HG03103 (cell line): ENCODE results near the gene CDCA7L.
"Not testable (repeated sequence)": the region's sequence is repeated elsewhere in the genome, so short reads cannot be mapped to it uniquely, and the experiment has no call there.

Experiments
- ATAC-seq: cut with Tn5 transposase; IDR thresholded peaks from one replicate; pipeline ENCODE4 v1.9.1; 2021; ENCODE audit warnings: low read depth; ENCODE audit not compliant: unreplicated experiment

CDCA7L gene

GRCh38 chr7:21944616-21945453 lies 864 bp downstream of the CDCA7L start:
- no peak for ATAC-seq

GRCh38 chr7:21943436-21943835 lies 2.3 kb downstream of the CDCA7L start:
- no peak for ATAC-seq

GRCh38 chr7:21942955-21943354 lies 2.7 kb downstream of the CDCA7L start:
- no peak for ATAC-seq

- ATAC-seq = peak; percentile 21
These were observed 4.0 kb downstream of the CDCA7L start for GRCh38 chr7:21941611-21942141.

- ATAC-seq = peak; percentile 2
These were observed 5.8 kb downstream of the CDCA7L start for GRCh38 chr7:21939858-21940372.

- ATAC-seq = peak; percentile 54
These were observed 6.4 kb downstream of the CDCA7L start for GRCh38 chr7:21939136-21939857.

- ATAC-seq = no peak
These were observed 7.2 kb downstream of the CDCA7L start for GRCh38 chr7:21938463-21938862.

- ATAC-seq = no peak
These were observed 10.9 kb downstream of the CDCA7L start for GRCh38 chr7:21934808-21935207.

GRCh38 chr7:21933293-21933692 lies 12.4 kb downstream of the CDCA7L start:
- not testable (repeated sequence) for ATAC-seq

- ATAC-seq = no peak
These were observed 18.0 kb downstream of the CDCA7L start for GRCh38 chr7:21927693-21928092.

GRCh38 chr7:21926448-21926847 lies 19.3 kb downstream of the CDCA7L start:
- ATAC-seq = no peak

GRCh38 chr7:21923658-21924057 lies 22.0 kb downstream of the CDCA7L start:
- ATAC-seq = no peak

GRCh38 chr7:21922605-21923004 lies 23.1 kb downstream of the CDCA7L start:
- ATAC-seq = no peak

- no peak for ATAC-seq
These were observed 24.8 kb downstream of the CDCA7L start for GRCh38 chr7:21920936-21921335.

GRCh38 chr7:21918216-21918615 lies 27.5 kb downstream of the CDCA7L start:
- ATAC-seq = no peak

- no peak for ATAC-seq
These were observed 29.1 kb downstream of the CDCA7L start for GRCh38 chr7:21916629-21917028.

- no peak for ATAC-seq
These were observed 29.5 kb downstream of the CDCA7L start for GRCh38 chr7:21916176-21916575.

GRCh38 chr7:21915140-21915539 lies 30.6 kb downstream of the CDCA7L start:
- ATAC-seq = no peak

GRCh38 chr7:21914671-21915070 lies 31.0 kb downstream of the CDCA7L start:
- ATAC-seq = no peak

- no peak for ATAC-seq
These were observed 32.5 kb downstream of the CDCA7L start for GRCh38 chr7:21912931-21913780.
